A172 (cell line): ENCODE results near the gene NTRK1. TPM values are rescaled to one million over a fixed set of nuclear protein-coding genes. Genes with fewer than 3 reads are reported as not detected.

Experiments used
- DNase-seq: peaks from one replicate; pipeline ENCODE4 v3.0.0-alpha.2; 2015; ENCODE audit warnings: low spot score
- total RNA-seq: library from RNA; depleted of rRNA; stranded (reverse); fragments of >200 nt; shearing (Covaris generic); gene quantifications from 2 replicates; pipeline ENCODE4 v1.2.3, GENCODE V29; 2014; rRNA removed

NTRK1 gene
- 0.16 and 0.24 TPM in 2 replicates for total RNA-seq

GRCh38 chr1:156860628-156861423 is at the start of gene NTRK1:
NTRK1 (plus strand) TSS chr1:156860865; CDS start chr1:156860935, 70 bp downstream.
- no peak for DNase-seq

DNA sequence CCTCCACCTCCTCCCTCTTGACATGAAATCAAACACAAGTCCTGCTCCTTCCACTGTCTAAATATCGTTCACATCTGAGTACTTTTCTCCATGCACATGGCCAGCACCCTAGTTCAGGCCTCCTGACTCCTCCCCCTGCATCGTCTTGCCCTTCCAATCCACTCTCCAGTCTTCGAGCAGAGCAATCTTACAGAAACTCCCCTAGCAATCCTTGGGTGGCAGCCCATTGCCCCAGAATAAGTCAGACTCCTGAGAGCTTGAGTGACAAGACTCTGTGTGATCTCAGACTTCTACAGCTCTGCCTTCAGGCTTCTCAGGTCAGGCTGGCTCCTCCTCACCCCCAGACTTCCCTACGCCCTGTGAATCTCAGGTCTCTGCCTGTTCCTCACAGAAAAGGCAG is 49.5 kb upstream of the NTRK1 start:
- DNase-seq = no peak

- DNase-seq = no peak
Observed at GRCh38 chr1:156812293-156812990, 48.2 kb upstream of the NTRK1 start.

DNA sequence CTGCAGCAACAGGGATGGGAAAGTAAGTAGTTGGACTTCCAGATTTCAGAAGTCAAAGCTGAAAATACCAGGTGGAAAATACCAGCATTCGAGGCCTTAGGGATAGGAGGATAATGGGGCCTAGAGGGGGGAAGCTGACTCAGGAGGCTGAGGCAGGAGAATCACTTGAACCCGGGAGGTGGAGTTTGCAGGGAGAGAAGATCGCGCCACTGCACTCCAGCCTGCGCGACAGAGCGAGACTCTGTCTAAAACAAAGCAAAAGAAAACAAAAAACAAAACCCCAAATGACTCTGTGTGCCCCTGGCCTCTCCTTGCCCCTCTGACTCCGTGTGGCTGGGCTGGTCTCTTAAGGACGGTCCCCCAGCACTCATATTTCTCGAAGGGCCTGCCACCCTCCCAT is 47.4 kb upstream of the NTRK1 start:
- DNase-seq = no peak

DNA sequence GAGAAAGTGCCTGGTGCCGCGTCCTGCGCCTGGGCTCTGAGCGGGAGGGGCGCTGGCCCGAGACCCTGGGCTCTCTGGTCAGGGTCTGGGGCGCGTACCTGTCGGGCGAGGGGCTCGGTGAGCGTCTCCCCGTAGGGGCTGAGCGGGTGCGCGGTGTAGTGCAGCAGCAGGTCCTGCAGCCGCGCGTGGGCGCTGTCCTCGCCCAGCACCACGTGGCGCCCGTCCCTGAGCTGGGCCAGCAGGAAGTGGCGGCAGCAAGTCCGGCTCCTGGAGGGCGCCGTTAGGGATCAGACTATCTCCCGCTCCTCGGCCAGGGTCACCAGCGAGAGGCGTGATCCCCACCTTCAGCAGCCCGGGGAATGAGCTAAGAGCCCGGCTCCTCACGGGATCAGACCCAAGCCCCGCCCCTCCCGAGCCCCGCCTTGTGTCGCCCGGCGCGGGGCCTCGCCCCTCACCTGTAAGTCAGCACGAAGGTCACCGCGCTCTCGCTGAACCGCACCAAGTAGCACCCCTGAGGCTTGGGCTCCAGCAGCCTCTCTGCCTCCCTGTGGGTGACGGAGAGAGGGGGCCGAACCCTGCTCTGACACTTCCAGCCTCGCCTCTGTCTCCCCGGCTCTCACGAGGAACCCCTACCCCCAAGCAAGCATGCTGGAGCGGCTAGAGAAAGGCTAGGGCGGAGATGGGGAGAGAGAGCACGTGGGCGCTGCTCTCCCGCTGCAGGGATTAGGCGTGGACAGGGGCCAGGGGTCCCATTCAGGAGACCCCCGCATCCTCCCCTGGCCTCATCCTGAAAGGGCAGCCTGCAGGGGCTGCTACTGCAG is 46.7 kb upstream of the NTRK1 start:
- DNase-seq = no peak

DNA sequence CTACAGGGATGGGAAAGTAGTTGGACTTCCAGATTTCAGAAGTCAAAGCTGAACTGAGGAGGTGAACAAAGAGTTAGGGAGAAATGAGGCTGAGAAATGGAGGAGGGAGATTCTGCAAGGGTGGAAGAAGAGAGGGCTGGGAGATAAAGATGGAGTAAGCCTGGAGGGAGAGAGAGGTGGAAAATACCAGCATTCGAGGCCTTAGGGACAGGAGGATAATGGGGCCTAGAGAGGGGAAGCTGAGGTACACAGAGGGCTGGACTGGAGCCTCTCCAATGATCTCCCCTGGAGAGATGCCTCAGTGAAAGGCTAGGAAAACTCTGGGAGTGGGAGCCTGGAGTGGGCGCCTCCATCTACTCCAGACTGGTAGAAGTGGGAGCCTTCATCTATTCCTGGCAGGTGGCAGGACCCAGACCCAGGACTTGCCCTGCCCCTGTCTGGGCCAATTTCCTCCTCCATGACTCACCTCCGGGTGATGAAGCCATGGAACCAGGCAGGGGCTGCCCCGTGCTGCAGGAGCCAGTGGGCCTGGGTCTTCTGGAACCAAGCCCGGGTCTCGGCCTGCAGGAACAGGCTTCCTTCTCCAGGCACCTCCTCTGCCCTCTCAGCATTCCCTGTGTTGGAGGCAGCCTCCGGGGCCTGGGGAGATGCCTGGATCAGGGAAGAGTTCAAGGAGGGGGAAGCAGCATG is 45.9 kb upstream of the NTRK1 start:
- peak; percentile 41 for DNase-seq

DNA sequence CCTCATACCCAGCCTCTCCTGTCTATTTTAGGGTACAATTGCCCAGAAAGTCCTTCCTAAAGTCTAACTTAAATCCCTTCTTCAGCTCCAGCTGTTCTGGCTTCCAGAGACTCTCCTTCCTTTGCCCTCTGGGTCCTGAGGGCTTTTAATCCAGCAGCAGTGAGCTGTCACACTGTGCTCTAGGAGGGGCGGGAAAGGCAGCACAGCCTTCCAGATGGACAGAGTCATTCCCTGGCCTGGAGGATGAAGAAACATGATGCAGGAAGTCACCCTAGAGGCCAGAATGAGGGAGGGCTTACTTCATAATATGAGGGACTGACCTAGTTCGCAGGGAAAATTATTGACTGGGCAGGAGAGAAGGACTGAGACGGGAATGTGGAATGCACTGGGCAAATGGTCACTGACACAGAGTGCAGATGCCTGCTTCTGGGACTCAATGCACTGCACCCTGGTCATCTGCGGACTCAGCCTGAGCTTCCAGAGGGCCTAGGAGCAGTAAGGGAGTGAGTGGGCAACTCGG is 45.3 kb upstream of the NTRK1 start:
- peak; percentile 84 for DNase-seq

DNA sequence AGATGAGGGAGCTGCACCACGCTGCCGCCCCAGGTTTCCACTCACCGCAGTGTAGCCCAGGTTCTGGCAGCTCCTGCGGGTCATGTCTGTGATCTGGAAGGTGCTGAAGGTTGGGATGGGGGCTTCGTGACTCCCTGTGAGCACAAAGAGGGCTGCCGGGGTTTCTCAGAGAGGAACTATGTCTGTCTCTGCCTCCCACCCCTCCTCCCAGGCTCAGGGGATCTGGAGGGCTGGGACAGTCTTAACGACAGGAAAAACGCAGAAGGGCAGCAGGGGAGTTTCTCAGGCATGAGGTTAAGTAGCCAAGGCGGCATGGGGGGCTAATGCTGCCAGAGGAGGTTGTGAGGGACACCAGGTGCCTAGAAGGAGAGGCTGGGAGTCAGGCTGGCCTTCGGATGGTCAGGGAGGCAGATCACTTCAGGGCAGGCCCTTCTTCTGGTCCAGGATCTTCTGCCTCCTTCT is 44.7 kb upstream of the NTRK1 start:
- no peak for DNase-seq

DNA sequence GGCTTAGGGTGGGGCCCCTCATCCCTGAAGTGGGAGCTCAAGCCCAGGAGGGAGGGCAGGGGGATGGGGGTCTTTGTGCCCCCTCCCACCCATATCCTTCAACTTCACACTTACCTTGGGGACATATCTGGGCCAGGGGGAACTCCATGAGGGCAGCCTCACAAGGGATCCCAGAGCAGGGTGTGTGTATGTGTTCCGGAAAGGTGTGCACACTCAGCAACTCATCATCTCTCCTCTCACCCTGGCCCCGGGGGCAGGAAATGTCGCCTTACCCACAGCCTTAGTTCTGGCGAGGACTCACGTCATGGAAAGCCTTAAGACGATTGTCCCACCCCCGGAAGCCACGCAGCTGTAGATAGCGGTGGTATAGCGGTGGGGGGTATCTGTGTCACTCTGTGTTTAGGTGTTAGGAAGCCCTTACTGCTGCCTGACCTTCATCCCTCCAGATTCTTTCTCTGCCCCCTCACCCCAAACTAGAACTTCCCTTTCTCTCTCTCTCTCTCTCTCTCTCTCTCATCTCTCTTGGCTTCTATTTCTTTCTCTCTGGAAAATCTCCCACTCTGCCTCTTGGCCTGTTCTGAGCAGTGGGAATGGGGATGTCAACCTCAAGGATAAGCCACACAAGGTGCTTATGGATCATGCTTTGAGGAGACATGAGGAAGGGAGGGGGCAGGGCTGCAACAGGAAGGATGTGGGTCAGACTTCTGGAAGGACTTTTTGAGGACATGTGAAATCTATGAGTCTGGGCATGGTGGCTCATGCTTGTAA is 43.9 kb upstream of the NTRK1 start, which contains the start of gene SH2D2A:
Gene SH2D2A, minus strand, starts transcription at position 288 of the 768 bp plus-strand sequence. Its CDS starts 140 bp downstream, at position 148.
- peak; percentile 35 for DNase-seq

GRCh38 chr1:156821801-156822200 is 38.9 kb upstream of the NTRK1 start:
- DNase-seq = no peak

- DNase-seq = no peak
Observed at GRCh38 chr1:156822680-156823079, 38.0 kb upstream of the NTRK1 start.

DNA sequence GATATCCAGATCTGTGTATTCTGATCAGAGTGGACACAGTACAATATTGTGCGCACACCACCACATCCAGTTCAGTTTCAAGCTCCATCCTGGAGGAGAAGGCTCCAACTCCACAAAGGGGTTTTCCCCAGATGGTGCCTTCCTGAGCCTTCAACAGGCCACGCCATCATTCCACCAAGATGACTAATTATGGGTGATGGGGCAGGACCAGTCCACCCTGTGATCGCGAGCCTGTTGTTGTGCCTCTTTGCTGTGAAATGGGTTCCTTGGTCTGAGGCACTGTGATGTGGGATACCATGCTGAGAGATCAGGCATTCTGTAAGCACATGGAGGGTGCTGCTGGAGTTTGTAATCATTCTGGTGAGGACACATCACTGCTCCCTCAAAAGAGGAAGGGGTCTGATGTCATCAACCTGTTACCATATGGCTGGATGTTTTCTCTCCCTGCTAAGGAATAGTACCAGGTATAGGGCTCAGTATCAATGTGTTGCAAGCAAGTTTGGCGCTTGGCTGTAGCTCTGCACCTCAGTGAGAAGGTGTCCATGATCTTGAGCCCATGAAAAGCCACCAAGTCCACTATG is 37.4 kb upstream of the NTRK1 start:
- peak; percentile 51 for DNase-seq

DNA sequence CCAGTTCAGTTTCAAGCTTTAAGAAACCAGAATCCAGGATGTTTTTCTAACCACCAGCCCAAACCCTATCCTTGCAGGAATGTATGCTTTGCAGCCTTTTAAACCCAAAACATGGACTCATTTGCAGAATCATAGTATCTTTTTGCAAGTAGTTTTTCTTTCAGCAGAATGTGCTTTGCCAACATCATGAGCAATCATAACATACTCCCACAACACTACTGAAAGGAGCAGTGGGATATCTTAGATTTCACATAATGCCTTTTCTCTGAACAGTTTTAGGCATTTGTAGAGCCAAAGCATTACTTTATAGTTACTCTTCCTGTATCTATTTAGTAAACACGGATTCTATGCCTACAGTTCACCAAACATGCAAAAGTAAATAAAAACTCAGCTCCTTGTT is 34.0 kb upstream of the NTRK1 start:
- no peak for DNase-seq

DNA sequence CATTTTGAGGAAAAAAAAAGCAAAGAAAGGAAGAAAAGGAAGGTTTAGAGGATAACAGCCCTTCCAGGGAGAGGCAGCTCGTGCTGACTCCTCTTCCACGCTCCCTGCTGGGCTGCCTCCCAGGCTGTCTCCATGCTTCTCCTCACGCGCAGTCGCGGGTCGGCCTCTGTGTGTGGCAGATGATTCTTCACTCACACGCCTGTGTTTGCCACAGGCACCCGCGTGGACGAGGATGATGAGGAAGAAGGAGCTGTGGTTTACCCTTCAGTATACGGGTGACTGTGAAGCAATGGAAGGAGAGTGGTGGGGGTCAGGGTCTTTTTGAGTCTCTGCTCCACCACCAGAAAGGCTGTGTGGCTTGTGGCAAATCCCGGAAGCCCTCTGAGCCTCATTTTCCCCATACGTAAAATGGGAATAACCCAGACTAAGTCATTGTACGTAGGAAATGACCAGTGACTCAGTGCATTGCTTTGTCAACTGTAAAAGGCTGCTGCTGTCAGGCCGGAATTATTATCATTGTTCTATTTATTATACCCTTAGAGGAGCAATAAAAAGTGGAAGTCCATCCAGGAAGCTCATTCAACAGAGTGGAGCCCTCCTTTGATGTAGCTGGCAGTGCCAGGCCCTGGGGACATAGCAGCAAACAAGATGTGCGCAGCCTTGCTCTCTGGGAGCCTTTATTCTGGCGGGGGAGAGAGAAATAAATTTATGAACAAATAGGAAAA is 32.1 kb upstream of the NTRK1 start:
- no peak for DNase-seq

GRCh38 chr1:156832434-156832833 is 28.2 kb upstream of the NTRK1 start:
- DNase-seq = no peak

DNA sequence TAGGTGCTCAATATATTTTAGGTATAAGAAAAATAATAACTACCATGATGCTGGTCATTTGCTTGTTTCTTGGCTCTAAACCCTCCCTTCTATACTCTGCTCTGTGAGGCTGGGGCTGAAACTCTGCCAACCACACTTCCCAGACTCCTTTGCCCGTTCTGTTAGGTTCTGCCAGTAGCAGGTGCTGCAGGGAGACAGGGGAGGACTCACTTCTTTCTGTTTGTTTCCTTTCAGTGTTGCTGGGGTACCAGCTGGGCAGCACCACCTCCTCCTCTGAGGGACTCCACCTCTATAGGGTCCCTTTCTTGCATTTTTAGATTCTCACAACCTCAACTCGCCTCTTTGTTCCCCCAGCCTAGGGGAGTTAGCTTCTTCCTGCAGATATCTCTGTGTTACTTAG is 27.1 kb upstream of the NTRK1 start:
- DNase-seq = no peak

GRCh38 chr1:156834322-156834721 is 26.3 kb upstream of the NTRK1 start:
- DNase-seq = no peak

GRCh38 chr1:156836041-156836654 is 24.5 kb upstream of the NTRK1 start:
- DNase-seq = no peak

DNA sequence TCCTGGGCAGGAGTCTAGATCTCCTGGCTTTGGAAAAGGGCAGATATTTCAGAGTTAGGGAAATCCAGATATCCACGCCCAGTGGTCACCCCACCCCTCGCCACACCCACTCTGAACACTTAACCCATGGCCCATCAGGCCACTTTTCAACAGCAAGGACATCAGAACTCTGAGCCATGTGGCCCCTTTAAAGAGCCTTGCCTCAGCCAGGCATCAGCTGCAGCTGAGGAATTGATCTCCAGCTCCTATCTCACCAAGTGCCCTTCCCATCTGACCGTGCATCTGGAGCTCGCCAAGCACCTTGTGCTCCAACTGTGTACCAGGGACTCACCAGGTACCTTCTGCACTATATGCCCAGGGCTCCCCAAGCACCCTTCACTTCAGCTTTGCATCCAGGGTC is 23.8 kb upstream of the NTRK1 start:
- DNase-seq = no peak
